ENCODE measurements around the gene WASF1.

WASF1 gene

DNA sequence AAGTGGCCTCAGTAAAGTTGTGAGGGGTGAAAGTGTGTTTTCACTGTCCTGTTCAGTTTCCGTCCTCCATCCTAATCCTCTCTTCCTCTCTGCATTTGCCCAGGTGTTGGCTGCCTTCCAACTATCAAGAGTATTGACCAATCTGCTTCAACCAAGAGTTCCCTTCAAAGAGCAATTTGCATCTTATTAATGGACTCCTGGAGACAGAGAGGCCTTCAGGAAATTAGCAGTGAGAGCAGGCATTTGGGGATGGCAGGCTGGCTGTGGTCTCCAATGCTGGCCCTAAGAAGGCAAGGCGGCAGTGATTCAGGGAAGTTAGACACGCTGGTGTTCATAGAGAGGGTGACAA is 124.1 kb downstream of the WASF1 start:
- no peaks in the 10 kb centered on the region for H3K79me2 ChIP-seq
- no peaks in the 10 kb centered on the region for H3K4me1 ChIP-seq
- no peak overlapping the region for H3K9ac ChIP-seq
- H3K27me3 ChIP-seq (ENCODE audit: control insufficient read depth, insufficient read depth, low read length): no peaks in the 10 kb centered on the region
- H3K9me3 ChIP-seq (ENCODE audit: control insufficient read depth, low read length): no peaks in the 10 kb centered on the region
- H3K36me3 ChIP-seq (ENCODE audit: control insufficient read depth, insufficient read depth, low read length): no peaks in the 10 kb centered on the region
- no peak overlapping the region for H3K4me3 ChIP-seq (ENCODE audit: low read depth, low read length)
- H3K27ac ChIP-seq: no peak overlapping the region
- H3K4me2 ChIP-seq (ENCODE audit: low read length): no peak overlapping the region
- TF ChIP-seq, protein P1, sequence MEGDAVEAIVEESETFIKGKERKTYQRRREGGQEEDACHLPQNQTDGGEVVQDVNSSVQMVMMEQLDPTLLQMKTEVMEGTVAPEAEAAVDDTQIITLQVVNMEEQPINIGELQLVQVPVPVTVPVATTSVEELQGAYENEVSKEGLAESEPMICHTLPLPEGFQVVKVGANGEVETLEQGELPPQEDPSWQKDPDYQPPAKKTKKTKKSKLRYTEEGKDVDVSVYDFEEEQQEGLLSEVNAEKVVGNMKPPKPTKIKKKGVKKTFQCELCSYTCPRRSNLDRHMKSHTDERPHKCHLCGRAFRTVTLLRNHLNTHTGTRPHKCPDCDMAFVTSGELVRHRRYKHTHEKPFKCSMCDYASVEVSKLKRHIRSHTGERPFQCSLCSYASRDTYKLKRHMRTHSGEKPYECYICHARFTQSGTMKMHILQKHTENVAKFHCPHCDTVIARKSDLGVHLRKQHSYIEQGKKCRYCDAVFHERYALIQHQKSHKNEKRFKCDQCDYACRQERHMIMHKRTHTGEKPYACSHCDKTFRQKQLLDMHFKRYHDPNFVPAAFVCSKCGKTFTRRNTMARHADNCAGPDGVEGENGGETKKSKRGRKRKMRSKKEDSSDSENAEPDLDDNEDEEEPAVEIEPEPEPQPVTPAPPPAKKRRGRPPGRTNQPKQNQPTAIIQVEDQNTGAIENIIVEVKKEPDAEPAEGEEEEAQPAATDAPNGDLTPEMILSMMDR (IDR thresholded peaks at IDR 0.05): no peak
- no peak overlapping the region for H2AFZ ChIP-seq

DNA sequence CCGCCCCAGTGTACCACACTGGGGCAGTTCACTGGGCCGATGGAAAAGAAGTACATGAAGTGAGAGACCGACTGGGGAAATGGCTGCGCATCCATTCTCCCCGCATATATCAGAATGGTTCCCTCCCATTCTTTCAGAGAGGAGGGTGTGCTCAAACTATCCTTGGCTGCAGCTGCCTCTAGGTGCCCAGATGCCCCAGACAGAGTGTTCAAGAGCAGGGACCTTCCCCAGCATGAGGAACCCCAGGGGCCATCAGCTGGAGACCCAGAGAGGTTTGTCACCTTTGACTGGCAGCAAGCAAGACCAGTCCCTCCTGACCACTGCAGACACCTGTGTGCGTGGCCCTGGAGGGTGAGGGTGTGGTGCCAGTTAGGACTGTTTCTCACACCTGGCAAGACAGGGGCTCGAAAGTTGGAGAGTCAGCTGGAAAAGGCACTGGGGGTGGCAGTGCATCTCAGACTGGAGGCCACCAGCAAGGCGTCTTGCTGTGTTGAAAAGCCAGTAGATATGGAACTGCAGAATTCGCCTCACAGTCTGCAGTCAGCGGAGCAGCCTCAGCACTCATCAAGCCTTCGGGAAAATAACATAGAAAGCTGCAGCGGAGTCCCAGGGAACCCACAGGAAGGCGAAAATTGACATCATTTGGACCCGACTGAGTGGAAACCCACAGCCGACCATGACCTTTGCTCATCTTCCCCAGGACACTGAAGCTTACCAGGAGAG is 124.6 kb downstream of the WASF1 start:
- TF ChIP-seq, protein P1 (IDR thresholded peaks at IDR 0.05): no peak
- no peak overlapping the region for H2AFZ ChIP-seq
- no peak overlapping the region for H3K27ac ChIP-seq
- H3K4me3 ChIP-seq (ENCODE audit: low read depth, low read length): no peak overlapping the region
- H3K79me2 ChIP-seq: no peaks in the 10 kb centered on the region
- H3K36me3 ChIP-seq (ENCODE audit: control insufficient read depth, insufficient read depth, low read length): no peaks in the 10 kb centered on the region
- no peaks in the 10 kb centered on the region for H3K27me3 ChIP-seq (ENCODE audit: control insufficient read depth, insufficient read depth, low read length)
- H3K9me3 ChIP-seq (ENCODE audit: control insufficient read depth, low read length): no peaks in the 10 kb centered on the region
- no peak overlapping the region for H3K9ac ChIP-seq
- H3K4me1 ChIP-seq: no peaks in the 10 kb centered on the region
- H3K4me2 ChIP-seq (ENCODE audit: low read length): no peak overlapping the region

DNA sequence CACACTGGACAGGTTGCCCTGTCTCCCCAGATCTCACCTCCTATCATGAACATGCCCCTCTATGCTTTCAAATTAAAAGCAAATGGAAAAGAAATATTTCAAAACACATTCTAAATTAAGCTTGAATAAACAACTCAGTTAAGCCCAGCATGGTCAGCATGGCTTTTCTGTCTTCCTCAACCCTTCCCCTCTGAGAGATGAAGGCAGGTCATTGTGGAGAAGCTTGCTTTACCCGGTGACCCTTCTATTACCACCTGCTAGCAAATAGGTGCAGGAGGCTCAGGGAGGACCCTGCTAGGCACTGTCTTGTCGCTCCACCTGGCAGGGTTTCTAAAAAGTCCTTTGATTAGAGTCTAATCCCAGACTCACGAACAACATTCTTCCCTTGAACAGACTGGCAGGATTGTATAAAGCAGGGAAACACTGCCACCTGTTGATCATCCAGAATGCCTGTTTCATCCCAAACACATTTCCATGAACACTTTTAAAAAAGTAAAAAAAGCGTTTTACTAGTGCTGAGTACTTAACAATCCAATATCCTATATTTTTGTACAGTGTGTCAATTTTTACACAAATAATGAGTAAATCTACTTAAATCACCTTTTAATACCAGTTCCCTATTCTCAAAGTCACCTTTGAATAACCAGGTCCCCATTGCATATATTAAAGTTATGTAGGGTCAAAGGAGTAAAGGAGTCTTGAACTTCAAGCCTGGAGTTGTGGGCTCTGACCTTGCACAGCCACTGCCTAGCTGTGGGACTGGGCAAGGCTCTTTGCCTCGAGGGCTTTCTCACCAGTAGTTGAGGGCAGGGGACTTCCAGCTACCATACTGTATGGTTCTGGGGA is 125.9 kb downstream of the WASF1 start:
- H3K27me3 ChIP-seq (ENCODE audit: control insufficient read depth, insufficient read depth, low read length): no peaks in the 10 kb centered on the region
- no peaks in the 10 kb centered on the region for H3K9me3 ChIP-seq (ENCODE audit: control insufficient read depth, low read length)
- H3K36me3 ChIP-seq (ENCODE audit: control insufficient read depth, insufficient read depth, low read length): no peaks in the 10 kb centered on the region
- H3K9ac ChIP-seq: no peak overlapping the region
- no peaks in the 10 kb centered on the region for H3K79me2 ChIP-seq
- TF ChIP-seq, protein P1 (IDR thresholded peaks at IDR 0.05): no peak
- H3K4me2 ChIP-seq (ENCODE audit: low read length): no peak overlapping the region
- H2AFZ ChIP-seq: no peak overlapping the region
- H3K4me1 ChIP-seq: no peaks in the 10 kb centered on the region
- no peak overlapping the region for H3K4me3 ChIP-seq (ENCODE audit: low read depth, low read length)
- no peak overlapping the region for H3K27ac ChIP-seq

DNA sequence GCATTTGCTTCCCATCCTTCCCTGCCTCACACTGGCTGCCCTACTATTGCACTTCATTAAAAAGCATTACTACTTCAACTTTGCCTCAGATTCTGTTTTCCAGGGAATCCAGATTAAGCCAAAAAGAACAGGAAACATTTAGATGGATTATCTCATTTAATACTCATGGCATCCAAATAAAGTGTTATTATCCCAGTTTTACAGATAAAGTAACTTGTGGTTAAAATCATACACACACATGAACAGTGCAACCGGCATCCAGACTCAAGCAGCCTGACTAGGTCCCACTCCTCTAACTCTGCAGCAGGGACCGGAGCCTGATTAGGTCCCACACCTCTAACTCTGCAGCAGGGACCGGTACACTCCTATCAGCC is 129.0 kb downstream of the WASF1 start:
- Histone ChIP-seq H3K27ac (no peak overlapping the region), H3K79me2 (no peaks in the 10 kb centered on the region), H3K4me3 (ENCODE audit: low read depth, low read length) (no peak overlapping the region), H3K36me3 (ENCODE audit: control insufficient read depth, insufficient read depth, low read length) (no peaks in the 10 kb centered on the region), H3K9me3 (ENCODE audit: control insufficient read depth, low read length) (no peaks in the 10 kb centered on the region), H3K4me1 (no peaks in the 10 kb centered on the region), H2AFZ (no peak overlapping the region), H3K27me3 (ENCODE audit: control insufficient read depth, insufficient read depth, low read length) (no peaks in the 10 kb centered on the region), H3K4me2 (ENCODE audit: low read length) (no peak overlapping the region), H3K9ac (no peak overlapping the region)
- TF ChIP-seq, protein P1 (IDR thresholded peaks at IDR 0.05): no peak

Measured in parathyroid adenoma (tissue), 2 donors.